ENCODE results near the gene CDH4.

Gene CDH4

GRCh38 chr20:61234224-61234890, 17.7 kb upstream of the CDH4 start:
- H3K4me3 ChIP-seq (replicated peaks in 1 of 2; ENCODE audit: low read depth in 2 of 2, low read length in 2 of 2) = no peak overlapping the region
- DNase-seq (ENCODE audit: low read depth in 2 of 2) = no peak
- TF ChIP-seq CTCF (IDR thresholded peaks at IDR 0.05; ENCODE audit: low read depth, low read length) = no peak

DNA sequence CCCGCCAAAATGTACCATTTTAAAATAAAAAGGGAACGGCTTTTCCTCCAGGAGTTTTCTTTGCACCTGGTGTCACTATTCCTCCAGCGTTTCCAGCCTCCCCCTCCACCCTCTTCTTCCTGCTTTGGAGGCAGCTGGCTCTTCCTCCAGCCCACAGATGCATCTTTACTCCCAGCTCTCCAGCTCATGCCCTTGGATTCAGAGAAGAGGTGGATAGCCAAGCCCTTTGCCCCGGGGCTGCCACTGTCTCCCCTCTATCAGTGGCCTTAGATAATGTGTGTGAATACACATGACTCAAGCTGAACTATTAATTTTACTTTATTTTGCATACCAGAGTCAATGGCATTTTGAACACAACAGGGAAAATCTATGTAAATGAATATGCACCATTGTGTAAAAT, 15.3 kb upstream of the CDH4 start:
- DNase-seq (ENCODE audit: low read depth in 2 of 2) = no peak
- no peak for TF ChIP-seq CTCF (IDR thresholded peaks at IDR 0.05; ENCODE audit: low read depth, low read length)
- H3K4me3 ChIP-seq (replicated peaks in 1 of 2; ENCODE audit: low read depth in 2 of 2, low read length in 2 of 2) = no peak overlapping the region

DNA sequence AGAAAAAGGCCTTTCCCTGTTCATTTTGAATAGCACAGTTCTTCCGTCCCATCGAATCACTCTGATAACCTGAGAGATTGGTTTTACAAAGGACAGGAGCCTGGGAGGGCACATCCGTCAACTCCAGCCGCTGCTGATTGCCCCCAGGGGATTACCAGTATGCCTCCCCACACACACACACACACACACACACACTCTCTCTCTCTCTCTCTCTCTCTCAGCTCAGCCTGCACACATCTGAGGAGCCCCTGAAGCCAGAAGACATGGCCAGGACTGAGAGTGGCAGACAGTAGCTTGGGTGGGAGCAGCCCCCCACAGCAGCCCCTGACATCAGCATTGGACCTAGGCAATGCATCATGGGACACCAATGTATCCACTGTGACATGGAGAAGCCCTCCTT, 13.2 kb upstream of the CDH4 start:
- TF ChIP-seq CTCF (IDR thresholded peaks at IDR 0.05; ENCODE audit: low read depth, low read length) = no peak
- no peak overlapping the region for H3K4me3 ChIP-seq (replicated peaks in 1 of 2; ENCODE audit: low read depth in 2 of 2, low read length in 2 of 2)
- no peak for DNase-seq (ENCODE audit: low read depth in 2 of 2)

- H3K4me3 ChIP-seq (replicated peaks in 1 of 2; ENCODE audit: low read depth in 2 of 2, low read length in 2 of 2) = no peak overlapping the region
- DNase-seq (ENCODE audit: low read depth in 2 of 2) = no peak
- no peak for TF ChIP-seq CTCF (IDR thresholded peaks at IDR 0.05; ENCODE audit: low read depth, low read length)
These were observed 11.2 kb upstream of the CDH4 start for GRCh38 chr20:61240814-61241213.

DNA sequence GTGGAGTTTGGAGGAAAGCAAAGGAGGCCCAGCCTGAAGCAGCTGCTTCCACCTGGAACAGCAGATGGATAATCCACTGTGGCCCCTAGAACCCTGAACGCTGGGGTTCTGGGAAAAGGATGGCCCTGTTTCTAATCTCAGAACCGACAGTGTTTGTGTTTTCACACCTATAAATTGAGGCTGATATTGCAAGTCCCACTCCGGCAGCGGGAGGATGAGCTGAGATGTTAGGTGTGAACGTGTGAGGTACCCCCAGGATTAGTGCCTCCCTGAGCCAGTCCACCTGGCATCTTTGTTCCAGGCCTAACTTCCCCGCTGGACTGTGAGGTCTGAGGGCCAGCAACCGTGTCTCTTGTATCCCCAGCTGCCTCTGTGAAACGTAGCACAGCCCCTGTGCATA, 7.8 kb upstream of the CDH4 start:
- no peak for DNase-seq (ENCODE audit: low read depth in 2 of 2)
- no peak for TF ChIP-seq CTCF (IDR thresholded peaks at IDR 0.05; ENCODE audit: low read depth, low read length)
- no peak overlapping the region for H3K4me3 ChIP-seq (replicated peaks in 1 of 2; ENCODE audit: low read depth in 2 of 2, low read length in 2 of 2)

DNA sequence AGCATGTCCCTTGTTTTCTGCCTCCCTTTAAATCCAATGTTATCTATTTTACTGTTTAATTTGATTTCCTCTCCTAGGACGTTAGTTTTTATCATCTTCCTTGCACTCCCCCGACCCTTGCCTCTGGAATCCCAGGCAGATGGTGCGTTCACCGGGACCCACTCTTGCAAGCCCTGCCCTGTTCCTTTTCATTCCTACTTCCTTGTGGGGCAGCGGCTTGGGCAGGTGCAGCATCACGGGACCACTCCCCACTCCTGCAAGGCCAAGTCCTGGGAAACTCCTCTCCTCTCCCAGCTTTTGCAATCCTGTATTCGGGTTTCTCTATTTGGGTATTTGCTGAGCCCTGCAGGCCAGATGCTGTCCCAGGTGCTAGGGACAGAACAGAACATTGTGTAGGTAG, 5.8 kb upstream of the CDH4 start:
- DNase-seq (ENCODE audit: low read depth in 2 of 2) = no peak
- H3K4me3 ChIP-seq (replicated peaks in 1 of 2; ENCODE audit: low read depth in 2 of 2, low read length in 2 of 2) = no peak overlapping the region
- no peak for TF ChIP-seq CTCF (IDR thresholded peaks at IDR 0.05; ENCODE audit: low read depth, low read length)

DNA sequence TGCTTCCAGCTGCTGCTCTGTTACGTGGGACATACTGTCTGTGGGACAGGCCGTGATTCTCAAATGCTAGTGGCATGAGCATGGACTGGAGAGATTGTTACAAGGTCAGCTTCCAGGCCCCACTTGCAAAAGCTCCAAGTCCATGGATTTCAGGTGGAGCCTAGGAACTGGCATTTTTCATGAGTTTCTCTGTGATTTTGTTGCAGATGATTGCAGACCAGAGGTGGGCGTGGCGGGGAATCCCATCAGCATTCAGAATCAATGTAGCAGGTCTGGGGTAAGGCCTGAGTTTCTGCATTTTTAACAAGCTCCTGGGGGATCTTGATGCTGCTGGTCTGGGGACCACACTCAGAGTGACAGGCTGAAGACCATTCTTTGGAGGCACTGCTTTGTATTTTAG, 2.4 kb upstream of the CDH4 start:
- no peak overlapping the region for H3K4me3 ChIP-seq (replicated peaks in 1 of 2; ENCODE audit: low read depth in 2 of 2, low read length in 2 of 2)
- TF ChIP-seq CTCF (IDR thresholded peaks at IDR 0.05; ENCODE audit: low read depth, low read length) = no peak
- DNase-seq (ENCODE audit: low read depth in 2 of 2) = no peak
